ENCODE results near the gene VAV3. TPM values are rescaled to one million over a fixed set of nuclear protein-coding genes. Genes with fewer than 3 reads are reported as not detected.

Gene VAV3
- total RNA-seq, 2 experiments from 2014 or later, result 5.3 to 6.2 TPM

DNA sequence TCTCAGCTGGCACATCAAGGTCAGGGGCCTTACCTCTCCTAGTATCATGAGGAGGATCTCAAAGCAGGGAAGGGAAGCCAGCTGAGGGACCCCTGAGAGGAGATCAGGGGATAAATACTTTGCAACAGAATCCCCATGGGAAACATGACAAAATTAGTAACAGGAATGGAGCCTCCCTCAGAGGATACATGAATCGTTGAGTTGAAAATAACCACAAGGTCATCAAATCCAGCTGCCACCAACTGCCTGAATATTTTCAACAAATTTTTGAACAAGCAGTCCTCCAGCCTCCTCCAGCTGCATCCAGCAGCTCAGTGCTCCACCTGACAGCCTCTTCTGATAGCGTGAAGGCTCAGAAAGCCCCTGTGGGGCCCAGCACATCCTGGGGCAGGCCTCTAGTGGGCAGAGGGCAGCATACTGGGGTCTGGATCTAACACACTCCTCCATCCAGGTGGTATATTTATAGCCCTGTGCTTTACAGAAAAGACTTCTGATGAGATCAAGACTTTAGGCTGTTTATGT is 419.9 kb downstream of the VAV3 start:
- H3K27ac Mint-ChIP-seq, result no peak overlapping the region
- ChIA-PET POLR2A (no interaction called here), CTCF (interaction anchor here (1.2 kb wide), 1 partner anchor 16 kb away, joined by 3 read pairs; no protein-coding TSS in a partner anchor)
- DNase-seq (no peak), ATAC-seq (no peak)
- H3K9me3 Mint-ChIP-seq, result no peaks in the 10 kb centered on the region
- H3K4me1 Mint-ChIP-seq (ENCODE audit: low read depth), result no peaks in the 10 kb centered on the region
- H3K4me3 Mint-ChIP-seq, result no peak overlapping the region
- no peaks in the 10 kb centered on the region for H3K27me3 Mint-ChIP-seq
- intact Hi-C loops (cut with micrococcal nuclease), result no loop called here
- no peaks in the 10 kb centered on the region for H3K36me3 Mint-ChIP-seq (ENCODE audit: low read depth)
- TF ChIP-seq, protein P1, sequence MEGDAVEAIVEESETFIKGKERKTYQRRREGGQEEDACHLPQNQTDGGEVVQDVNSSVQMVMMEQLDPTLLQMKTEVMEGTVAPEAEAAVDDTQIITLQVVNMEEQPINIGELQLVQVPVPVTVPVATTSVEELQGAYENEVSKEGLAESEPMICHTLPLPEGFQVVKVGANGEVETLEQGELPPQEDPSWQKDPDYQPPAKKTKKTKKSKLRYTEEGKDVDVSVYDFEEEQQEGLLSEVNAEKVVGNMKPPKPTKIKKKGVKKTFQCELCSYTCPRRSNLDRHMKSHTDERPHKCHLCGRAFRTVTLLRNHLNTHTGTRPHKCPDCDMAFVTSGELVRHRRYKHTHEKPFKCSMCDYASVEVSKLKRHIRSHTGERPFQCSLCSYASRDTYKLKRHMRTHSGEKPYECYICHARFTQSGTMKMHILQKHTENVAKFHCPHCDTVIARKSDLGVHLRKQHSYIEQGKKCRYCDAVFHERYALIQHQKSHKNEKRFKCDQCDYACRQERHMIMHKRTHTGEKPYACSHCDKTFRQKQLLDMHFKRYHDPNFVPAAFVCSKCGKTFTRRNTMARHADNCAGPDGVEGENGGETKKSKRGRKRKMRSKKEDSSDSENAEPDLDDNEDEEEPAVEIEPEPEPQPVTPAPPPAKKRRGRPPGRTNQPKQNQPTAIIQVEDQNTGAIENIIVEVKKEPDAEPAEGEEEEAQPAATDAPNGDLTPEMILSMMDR (IDR thresholded peaks at IDR 0.05), result no peak

DNA sequence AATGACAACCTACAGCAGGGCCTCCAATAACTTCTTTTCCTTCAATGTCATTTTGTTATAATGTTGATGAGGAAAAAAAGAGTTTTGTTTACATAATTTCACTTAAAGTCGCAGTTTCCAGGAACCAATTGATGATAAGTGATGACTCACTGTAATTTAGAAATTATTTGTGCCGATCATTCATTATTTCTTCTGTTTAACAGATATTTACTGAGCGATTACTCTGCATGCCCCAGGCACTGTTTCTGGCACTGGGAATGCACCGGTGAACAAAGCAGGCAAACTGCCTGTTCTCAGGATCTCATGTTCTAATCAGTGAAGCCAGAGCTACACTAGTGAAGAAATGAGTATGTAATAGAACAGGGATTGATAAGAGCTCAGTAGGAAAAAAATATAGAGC is 420.7 kb downstream of the VAV3 start:
- H3K27ac Mint-ChIP-seq, result no peak overlapping the region
- H3K27me3 Mint-ChIP-seq, result no peaks in the 10 kb centered on the region
- H3K36me3 Mint-ChIP-seq (ENCODE audit: low read depth), result no peaks in the 10 kb centered on the region
- TF ChIP-seq, protein P1 (IDR thresholded peaks at IDR 0.05), result no peak
- no peaks in the 10 kb centered on the region for H3K4me1 Mint-ChIP-seq (ENCODE audit: low read depth)
- no peak overlapping the region for H3K4me3 Mint-ChIP-seq
- DNase-seq (no peak), ATAC-seq (no peak)
- CTCF ChIA-PET, result interaction anchor here (1.2 kb wide), 1 partner anchor 15 kb away, joined by 3 read pairs; no protein-coding TSS in a partner anchor
- intact Hi-C loops (cut with micrococcal nuclease), result no loop called here
- H3K9me3 Mint-ChIP-seq, result no peaks in the 10 kb centered on the region
- POLR2A ChIA-PET, result no interaction called here

DNA sequence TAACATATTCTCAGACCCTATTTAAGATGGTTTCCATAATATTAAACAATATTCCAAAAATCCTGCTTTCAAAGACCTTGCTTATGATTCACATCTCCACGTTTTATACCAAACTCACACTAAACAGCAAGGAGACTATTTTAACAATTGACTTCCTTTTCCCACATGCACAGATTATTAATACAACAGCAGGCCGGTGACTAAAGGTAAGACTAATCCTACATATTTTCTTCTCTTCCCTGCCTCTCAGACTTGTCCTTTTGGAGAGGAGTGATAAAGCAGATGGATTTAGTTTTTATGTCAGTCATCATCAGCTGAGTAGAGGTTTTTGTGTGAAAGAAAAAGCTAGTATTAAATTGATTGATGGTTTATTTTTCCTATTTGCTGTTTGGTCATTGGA is 423.6 kb downstream of the VAV3 start:
- POLR2A ChIA-PET, result no interaction called here

DNA sequence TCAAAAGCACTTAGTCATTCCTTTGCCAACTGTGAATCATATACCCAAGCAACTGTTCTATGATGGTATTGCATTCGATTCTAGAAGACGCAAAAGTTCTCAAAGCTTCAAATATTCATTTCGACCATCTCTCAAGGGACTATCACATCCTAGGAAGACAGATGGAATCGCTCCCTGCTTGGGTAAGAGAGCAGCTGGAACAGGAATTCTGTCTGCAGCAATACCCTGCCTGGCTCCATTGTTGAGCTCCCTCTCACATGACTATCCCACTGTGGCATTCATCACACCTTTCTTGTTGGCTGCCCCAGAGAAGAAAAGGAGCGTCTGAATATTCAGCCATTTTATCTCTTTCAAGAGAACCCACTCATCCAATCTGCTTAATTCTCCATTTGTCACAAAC is 426.5 kb downstream of the VAV3 start:
- ATAC-seq (no peak), DNase-seq (no peak)
- Mint-ChIP-seq H3K4me1 (ENCODE audit: low read depth) (no peaks in the 10 kb centered on the region), H3K4me3 (no peak overlapping the region), H3K36me3 (ENCODE audit: low read depth) (no peaks in the 10 kb centered on the region), H3K27ac (no peak overlapping the region), H3K27me3 (no peaks in the 10 kb centered on the region), H3K9me3 (no peaks in the 10 kb centered on the region)
- POLR2A ChIA-PET, result no interaction called here
- CTCF ChIA-PET, result interaction anchor here (0.7 to 1.2 kb wide), 2 partner anchors 8 to 199 kb away, joined by 3 read pairs; no protein-coding TSS in a partner anchor
- intact Hi-C loops (cut with micrococcal nuclease), result no loop called here
- TF ChIP-seq, protein P1 (IDR thresholded peaks at IDR 0.05), result no peak

More for the DNA sequence above, 423.6 kb downstream of the VAV3 start:
- no peaks in the 10 kb centered on the region for H3K36me3 Mint-ChIP-seq (ENCODE audit: low read depth)
- no peaks in the 10 kb centered on the region for H3K9me3 Mint-ChIP-seq
- H3K4me3 Mint-ChIP-seq, result no peak overlapping the region
- intact Hi-C loops (cut with micrococcal nuclease), result no loop called here
- CTCF ChIA-PET, result interaction anchor here (2.8 kb wide), 1 partner anchor 12 kb away, joined by 13 read pairs; no protein-coding TSS in a partner anchor
- TF ChIP-seq, protein P1 (IDR thresholded peaks at IDR 0.05), result no peak
- no peak overlapping the region for H3K27ac Mint-ChIP-seq
- ATAC-seq (no peak), DNase-seq (no peak)
- H3K4me1 Mint-ChIP-seq (ENCODE audit: low read depth), result no peaks in the 10 kb centered on the region
- no peaks in the 10 kb centered on the region for H3K27me3 Mint-ChIP-seq

DNA sequence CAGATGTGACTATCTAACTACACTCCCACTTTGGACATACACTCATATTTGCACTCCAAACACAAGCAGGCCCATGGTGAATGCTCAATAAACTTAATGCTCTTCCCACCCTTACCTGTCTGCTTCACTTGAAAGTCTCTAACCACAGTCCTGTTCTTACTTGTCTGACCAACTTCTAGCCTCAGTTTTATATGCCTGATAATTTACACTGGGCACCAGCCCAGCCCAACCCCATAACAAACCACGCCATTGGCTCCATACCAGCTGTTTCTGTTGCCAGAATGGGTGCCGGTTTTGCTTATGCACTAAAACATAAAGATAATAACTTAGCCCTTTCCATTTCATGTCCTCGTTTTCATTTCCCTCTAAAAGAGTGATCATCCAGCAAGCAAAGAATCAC is 428.7 kb downstream of the VAV3 start:
- Mint-ChIP-seq H3K9me3 (no peaks in the 10 kb centered on the region), H3K4me3 (no peak overlapping the region), H3K4me1 (ENCODE audit: low read depth) (no peaks in the 10 kb centered on the region), H3K36me3 (ENCODE audit: low read depth) (no peaks in the 10 kb centered on the region), H3K27me3 (no peaks in the 10 kb centered on the region), H3K27ac (no peak overlapping the region)
- intact Hi-C loops (cut with micrococcal nuclease), result no loop called here
- ATAC-seq, result no peak
- DNase-seq, result no peak
- TF ChIP-seq, protein P1 (IDR thresholded peaks at IDR 0.05), result no peak
- POLR2A ChIA-PET, result no interaction called here
- CTCF ChIA-PET, result no interaction called here
